Nephron (organoid): ENCODE measurements around the gene DPCD.

Experiments
- H3K27ac Mint-ChIP-seq, 3 experiments: 2 replicates each; pipeline ENCODE4 v1.8.0; 2020; ENCODE audit warnings: mixed read lengths in 3 of 3, mild to moderate bottlenecking in 2 of 3, moderate library complexity in 1 of 3
- H3K27me3 Mint-ChIP-seq: 2 replicates; pipeline ENCODE4 v1.8.0; 2021; ENCODE audit warnings: low read depth, mild to moderate bottlenecking, moderate library complexity, mixed read lengths
- H3K36me3 Mint-ChIP-seq: 2 replicates; pipeline ENCODE4 v1.8.0; 2020; ENCODE audit warnings: low read depth, mixed read lengths
- H3K4me1 Mint-ChIP-seq: 2 replicates; pipeline ENCODE4 v1.8.0; 2020; ENCODE audit warnings: mixed read lengths
- H3K4me3 Mint-ChIP-seq, 3 experiments: 2 replicates each; pipeline ENCODE4 v1.8.0; 2020; ENCODE audit warnings: mild to moderate bottlenecking in 3 of 3, mixed read lengths in 3 of 3, moderate library complexity in 2 of 3
- H3K9me3 Mint-ChIP-seq: 2 replicates; pipeline ENCODE4 v1.8.0; 2020; ENCODE audit warnings: mixed read lengths
- CTCF ChIP-seq, 3 experiments: fragments of 200-600 bp; sonication (generic); IDR thresholded peaks; one replicate each; pipeline ENCODE4 v1.5.0; 2021; ENCODE audit warnings: antibody characterized with exemption in 3 of 3; ENCODE audit not compliant: unreplicated experiment in 3 of 3

Gene DPCD

GRCh38 chr10:101561068-101561915 lies 26.8 kb upstream of the DPCD start:
- peaks cover 8% of the 10 kb centered on the region for H3K4me1 Mint-ChIP-seq
- H3K4me3 Mint-ChIP-seq: no peak overlapping the region
- H3K27ac Mint-ChIP-seq: no peak overlapping the region
- peaks cover 50% of the 10 kb centered on the region for H3K27me3 Mint-ChIP-seq
- H3K9me3 Mint-ChIP-seq: no peaks in the 10 kb centered on the region
- H3K36me3 Mint-ChIP-seq: peaks cover 2% of the 10 kb centered on the region
- TF ChIP-seq CTCF (IDR thresholded peaks at IDR 0.05; ENCODE audit: unreplicated experiment in 3 of 3): no peak

GRCh38 chr10:101562231-101562630 lies 25.9 kb upstream of the DPCD start:
- Mint-ChIP-seq H3K36me3 (no peaks in the 10 kb centered on the region), H3K27ac (no peak overlapping the region), H3K4me1 (peaks cover 14% of the 10 kb centered on the region), H3K27me3 (peaks cover 57% of the 10 kb centered on the region), H3K9me3 (no peaks in the 10 kb centered on the region), H3K4me3 (no peak overlapping the region)
- no peak for TF ChIP-seq CTCF (IDR thresholded peaks at IDR 0.05; ENCODE audit: unreplicated experiment in 3 of 3)

- H3K4me3 Mint-ChIP-seq: no peak overlapping the region
- TF ChIP-seq CTCF (IDR thresholded peaks at IDR 0.05; ENCODE audit: unreplicated experiment in 3 of 3): no peak
- no peaks in the 10 kb centered on the region for H3K9me3 Mint-ChIP-seq
- peaks cover 18% of the 10 kb centered on the region for H3K4me1 Mint-ChIP-seq
- peaks cover 59% of the 10 kb centered on the region for H3K27me3 Mint-ChIP-seq
- H3K36me3 Mint-ChIP-seq: no peaks in the 10 kb centered on the region
- H3K27ac Mint-ChIP-seq: no peak overlapping the region
Observed at GRCh38 chr10:101563007-101563406, 25.1 kb upstream of the DPCD start.

GRCh38 chr10:101563497-101564040 lies 24.6 kb upstream of the DPCD start:
- Mint-ChIP-seq H3K27ac (no peak overlapping the region), H3K4me3 (no peak overlapping the region), H3K27me3 (peaks cover 63% of the 10 kb centered on the region), H3K36me3 (no peaks in the 10 kb centered on the region), H3K4me1 (peaks cover 18% of the 10 kb centered on the region), H3K9me3 (no peaks in the 10 kb centered on the region)
- no peak for TF ChIP-seq CTCF (IDR thresholded peaks at IDR 0.05; ENCODE audit: unreplicated experiment in 3 of 3)

- H3K4me1 Mint-ChIP-seq: peaks cover 18% of the 10 kb centered on the region
- H3K9me3 Mint-ChIP-seq: no peaks in the 10 kb centered on the region
- H3K27ac Mint-ChIP-seq: no peak overlapping the region
- H3K27me3 Mint-ChIP-seq: peaks cover 64% of the 10 kb centered on the region
- no peak overlapping the region for H3K4me3 Mint-ChIP-seq
- H3K36me3 Mint-ChIP-seq: no peaks in the 10 kb centered on the region
- no peak for TF ChIP-seq CTCF (IDR thresholded peaks at IDR 0.05; ENCODE audit: unreplicated experiment in 3 of 3)
Observed at GRCh38 chr10:101564490-101564991, 23.6 kb upstream of the DPCD start.
